ENCODE measurements around the gene LBP. TPM values are rescaled to one million over a fixed set of nuclear protein-coding genes. Genes with fewer than 3 reads are reported as not detected.

Gene LBP
- total RNA-seq, 1 experiment from 2014 or later, result 0.52 TPM

DNA sequence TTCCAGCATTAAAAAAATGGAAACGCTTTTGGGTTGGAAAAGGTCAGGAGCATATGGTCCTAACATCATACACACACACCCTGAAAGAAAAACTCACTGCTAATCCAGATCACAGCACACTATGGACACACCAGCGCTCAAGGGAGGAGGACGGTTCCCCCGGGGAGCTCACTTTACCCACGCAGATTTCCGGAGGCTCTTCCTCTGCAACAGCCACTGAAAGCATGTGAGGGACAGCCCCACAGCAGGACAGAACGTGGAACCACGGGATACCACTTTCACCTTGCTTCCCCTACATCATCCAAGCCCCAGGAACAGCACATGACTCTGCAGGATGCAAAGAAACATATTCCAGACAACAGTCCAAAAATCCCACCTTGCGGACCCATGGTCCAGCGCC, 75.6 kb downstream of the LBP start:
- Histone ChIP-seq H4K91ac (ENCODE audit: insufficient read length, low read depth, low read length) (no peak overlapping the region), H3K4me1 (ENCODE audit: insufficient read depth, low read length) (no peaks in the 10 kb centered on the region), H2BK120ac (ENCODE audit: low read depth, low read length, poor library complexity, severe bottlenecking) (no peak overlapping the region), H2AK5ac (ENCODE audit: insufficient read length, low read length) (no peak overlapping the region), H3T11ph (ENCODE audit: low read length) (no peak overlapping the region), H2BK20ac (ENCODE audit: low read depth, low read length, poor library complexity, severe bottlenecking) (no peak overlapping the region), H3K14ac (ENCODE audit: insufficient read depth, low read length) (no peak overlapping the region), H3K18ac (ENCODE audit: insufficient read length, low read depth, low read length) (no peak overlapping the region), H3K79me1 (ENCODE audit: insufficient read depth, low read depth, low read length, poor library complexity, severe bottlenecking) (peaks cover 6% of the 10 kb centered on the region), H3K27ac (ENCODE audit: insufficient read length, low read depth, low read length) (no peak overlapping the region), H4K5ac (ENCODE audit: insufficient read length, low read depth, low read length) (no peak overlapping the region), H3K9me3 (ENCODE audit: control insufficient read depth, low read depth, low read length) (no peaks in the 10 kb centered on the region), H4K8ac (replicated peaks; ENCODE audit: insufficient read length, low read depth, low read length) (no peak overlapping the region), H3K56ac (ENCODE audit: insufficient read length, low read depth, low read length) (no peak overlapping the region), H3K4ac (ENCODE audit: low read depth, low read length) (no peak overlapping the region), H3K23me2 (ENCODE audit: insufficient read length, low read depth, low read length, poor library complexity, severe bottlenecking) (no peaks in the 10 kb centered on the region), H2AFZ (ENCODE audit: low read length) (no peak overlapping the region), H2BK15ac (ENCODE audit: low read depth, low read length) (no peak overlapping the region), H3K27me3 (ENCODE audit: insufficient read depth, low read length) (no peaks in the 10 kb centered on the region), H4K20me1 (ENCODE audit: control insufficient read depth, insufficient read depth, insufficient read length) (no peaks in the 10 kb centered on the region), H3K9ac (ENCODE audit: extremely low read depth, insufficient read length, low read length) (no peak overlapping the region), H3K79me2 (ENCODE audit: insufficient read depth, low read length) (no peaks in the 10 kb centered on the region; the same call in 1 of the 2 replicates), H2BK5ac (ENCODE audit: insufficient read length, low read length) (no peak overlapping the region), H3K23ac (ENCODE audit: insufficient read length, low read depth, low read length) (no peak overlapping the region), H2BK12ac (ENCODE audit: insufficient read length, low read depth, low read length) (no peak overlapping the region), H3K4me2 (ENCODE audit: insufficient read depth, insufficient read length, low read length) (no peak overlapping the region)
- Mint-ChIP-seq H3K27me3 (ENCODE audit: low read depth) (no peaks in the 10 kb centered on the region), H3K36me3 (ENCODE audit: insufficient read depth in 1 of 3, low read depth in 3 of 3) (peaks cover 58 to 86% (median 82%) of the 10 kb centered on the region in 3 experiments), H3K4me3 (no peak overlapping the region), H3K4me1 (peaks cover 13 to 16% of the 10 kb centered on the region in 2 experiments), H3K27ac (peak overlapping the region in 2 of 3 experiments; percentile 37 to 51; a peak in 3 of 7 replicates), H3K9me3 (no peaks in the 10 kb centered on the region; a peak in 1 of 5 replicates)
- TF ChIP-seq, protein P1, sequence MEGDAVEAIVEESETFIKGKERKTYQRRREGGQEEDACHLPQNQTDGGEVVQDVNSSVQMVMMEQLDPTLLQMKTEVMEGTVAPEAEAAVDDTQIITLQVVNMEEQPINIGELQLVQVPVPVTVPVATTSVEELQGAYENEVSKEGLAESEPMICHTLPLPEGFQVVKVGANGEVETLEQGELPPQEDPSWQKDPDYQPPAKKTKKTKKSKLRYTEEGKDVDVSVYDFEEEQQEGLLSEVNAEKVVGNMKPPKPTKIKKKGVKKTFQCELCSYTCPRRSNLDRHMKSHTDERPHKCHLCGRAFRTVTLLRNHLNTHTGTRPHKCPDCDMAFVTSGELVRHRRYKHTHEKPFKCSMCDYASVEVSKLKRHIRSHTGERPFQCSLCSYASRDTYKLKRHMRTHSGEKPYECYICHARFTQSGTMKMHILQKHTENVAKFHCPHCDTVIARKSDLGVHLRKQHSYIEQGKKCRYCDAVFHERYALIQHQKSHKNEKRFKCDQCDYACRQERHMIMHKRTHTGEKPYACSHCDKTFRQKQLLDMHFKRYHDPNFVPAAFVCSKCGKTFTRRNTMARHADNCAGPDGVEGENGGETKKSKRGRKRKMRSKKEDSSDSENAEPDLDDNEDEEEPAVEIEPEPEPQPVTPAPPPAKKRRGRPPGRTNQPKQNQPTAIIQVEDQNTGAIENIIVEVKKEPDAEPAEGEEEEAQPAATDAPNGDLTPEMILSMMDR (conservative IDR thresholded peaks at IDR 0.05), result no peak
- no peak for DNase-seq
- no CpG with 5 or more reads among the region's 10 CpGs for WGBS (ENCODE audit: extremely low coverage, insufficient read length, low lambda C conversion rate)

All from H9 (cell line).